CD14-positive monocyte (primary cell): Measurements from ENCODE around the gene ZNF789. TPM values are rescaled to one million over a fixed set of nuclear protein-coding genes. Genes with fewer than 3 reads are reported as not detected.
A peak's percentile ranks its signal among the peaks of the same experiment; 100 is the strongest.

Experiments
- DNase-seq, 3 donors: peaks; one replicate each; pipeline ENCODE4 v3.0.0-alpha.2; 2011 to 2022
- H2AFZ ChIP-seq: 2 replicates; pipeline ENCODE4 v1.6.0; 2012; ENCODE audit warnings: mild to moderate bottlenecking, low read depth, low read length, inconsistent platforms; ENCODE audit not compliant: insufficient read depth, poor library complexity, severe bottlenecking
- H3K27ac ChIP-seq, 2 donors: 1 replicate in 1 of 2; 2 replicates in 1 of 2; pipeline ENCODE4 v1.5.1; 2012 to 2013; ENCODE audit warnings: low read length in 2 of 2, control low read depth in 1 of 2, inconsistent platforms in 1 of 2, low read depth in 1 of 2, mild to moderate bottlenecking in 1 of 2
- H3K27me3 ChIP-seq, 2 donors: one replicate each; pipeline versions ENCODE4 v1.6.0 to v1.6.1; 2011 to 2013; ENCODE audit warnings: low read length in 2 of 2; ENCODE audit not compliant: control insufficient read depth in 2 of 2, insufficient read depth in 2 of 2
- H3K36me3 ChIP-seq, 2 donors: replicated peaks in 1 of 2; 1 replicate in 1 of 2; 2 replicates in 1 of 2; pipeline versions ENCODE4 v1.5.1 to v1.6.1; 2012 to 2013; ENCODE audit warnings: low read length in 2 of 2, control low read depth in 1 of 2, inconsistent platforms in 1 of 2, mild to moderate bottlenecking in 1 of 2; ENCODE audit not compliant: insufficient read depth in 2 of 2, control insufficient read depth in 1 of 2
- H3K4me1 ChIP-seq, 2 donors: 1 replicate in 1 of 2; 2 replicates in 1 of 2; pipeline versions ENCODE4 v1.5.1 to v1.6.1; 2012 to 2013; ENCODE audit warnings: low read length in 2 of 2, control low read depth in 1 of 2, inconsistent platforms in 1 of 2, mild to moderate bottlenecking in 1 of 2, moderate library complexity in 1 of 2; ENCODE audit not compliant: insufficient read depth in 2 of 2, control insufficient read depth in 1 of 2
- H3K4me2 ChIP-seq: replicated peaks from 2 replicates; pipeline ENCODE3; 2012; ENCODE audit warnings: low read length, moderate library complexity, mild to moderate bottlenecking; ENCODE audit not compliant: poor library complexity, severe bottlenecking; ENCODE audit errors: extremely low read depth
- H3K4me3 ChIP-seq, 3 experiments: fragments of 200-600 bp in 1 of 3; sonication (generic) in 1 of 3; replicated peaks in 1 of 3; 1 replicate in 2 of 3; 2 replicates in 1 of 3; pipeline ENCODE4 v1.5.1; 2011 to 2013; ENCODE audit warnings: low read length in 3 of 3, mild to moderate bottlenecking in 3 of 3, control low read depth in 2 of 3, low read depth in 2 of 3, inconsistent platforms in 1 of 3, moderate library complexity in 1 of 3
- H3K79me2 ChIP-seq: 2 replicates; pipeline ENCODE4 v1.6.0; 2012; ENCODE audit warnings: mild to moderate bottlenecking, control low read depth, inconsistent platforms, low read length, moderate library complexity; ENCODE audit not compliant: insufficient read depth
- H3K9ac ChIP-seq: 2 replicates; pipeline ENCODE4 v1.6.0; 2017; ENCODE audit warnings: low read length, mild to moderate bottlenecking; ENCODE audit not compliant: insufficient read depth, poor library complexity, severe bottlenecking
- H3K9me3 ChIP-seq, 2 donors: replicated peaks in 1 of 2; 1 replicate in 1 of 2; 2 replicates in 1 of 2; pipeline versions ENCODE4 v1.5.1 to v1.6.1; 2012 to 2013; ENCODE audit warnings: low read length in 2 of 2, control low read depth in 1 of 2; ENCODE audit not compliant: control insufficient read depth in 1 of 2, insufficient read depth in 1 of 2
- H4K20me1 ChIP-seq: 2 replicates; pipeline ENCODE4 v1.6.0; 2012; ENCODE audit warnings: mild to moderate bottlenecking, low read length, control low read depth, moderate library complexity; ENCODE audit not compliant: insufficient read depth
- H3K27ac Mint-ChIP-seq, 7 donors: one replicate each; pipeline ENCODE4 v1.8.0; 2020; ENCODE audit warnings: mild to moderate bottlenecking in 7 of 7, mixed read lengths in 7 of 7, moderate library complexity in 6 of 7, inconsistent platforms in 2 of 7
- H3K27me3 Mint-ChIP-seq, 3 donors: one replicate each; pipeline ENCODE4 v1.8.0; 2021 to 2022; ENCODE audit warnings: low read depth in 3 of 3, mild to moderate bottlenecking in 3 of 3, mixed read lengths in 3 of 3, moderate library complexity in 3 of 3, inconsistent platforms in 1 of 3
- H3K36me3 Mint-ChIP-seq, 2 donors: one replicate each; pipeline ENCODE4 v1.8.0; 2020; ENCODE audit warnings: mixed read lengths in 2 of 2, inconsistent platforms in 1 of 2, mild to moderate bottlenecking in 1 of 2
- H3K4me1 Mint-ChIP-seq: one replicate; pipeline ENCODE4 v1.8.0; 2020; ENCODE audit warnings: mild to moderate bottlenecking, mixed read lengths
- H3K4me3 Mint-ChIP-seq, 2 donors: one replicate each; pipeline ENCODE4 v1.8.0; 2020; ENCODE audit warnings: mild to moderate bottlenecking in 2 of 2, mixed read lengths in 2 of 2, moderate library complexity in 1 of 2
- H3K9me3 Mint-ChIP-seq, 7 donors: one replicate each; pipeline ENCODE4 v1.8.0; 2020 to 2022; ENCODE audit warnings: mixed read lengths in 7 of 7, mild to moderate bottlenecking in 6 of 7, moderate library complexity in 6 of 7, inconsistent platforms in 2 of 7
- CTCF ChIP-seq: fragments of 200-600 bp; IDR thresholded peaks from one replicate; pipeline ENCODE4 v1.8.0; 2022; ENCODE audit warnings: antibody characterized with exemption, mild to moderate bottlenecking
- WGBS: methylation state at CpG from one replicate; pipeline ENCODE4 v1.1.5; 2013; ENCODE audit warnings: missing lambda C conversion rate; ENCODE audit not compliant: insufficient coverage; 5-methylcytosine and 5-hydroxymethylcytosine counted together
- intact Hi-C, 2 donors: fragments of 100-400 bp; cut with micrococcal nuclease; formaldehyde crosslinking; loops; one replicate each; pipeline versions ENCODE4 v1.15.0 to v1.15.1; 2023
- polyA plus RNA-seq, 3 donors: library from polyadenylated mRNA; depleted of rRNA in 1 of 3; unstranded in 2 of 3; stranded (reverse) in 1 of 3; fragments of 300-500 nt in 2 of 3; fragments of >200 nt in 1 of 3; fragmentation: Illumina TruSeq in 2 of 3; gene quantifications; 1 replicate in 2 of 3; 2 replicates in 1 of 3; pipeline ENCODE4 v1.2.3, GENCODE V29; 2012 to 2021

The ZNF789 gene
- polyA plus RNA-seq, 3 donors: 1.8 to 10.4 (median 2.5) TPM

GRCh38 chr7:99433158-99433557 lies 39.5 kb upstream of the ZNF789 start:
- Histone ChIP-seq H3K27me3 (no peaks in the 10 kb centered on the region), H3K4me1 (peaks cover 7 to 10% of the 10 kb centered on the region in 2 donors), H3K79me2 (peaks cover 8% of the 10 kb centered on the region), H3K4me3 (no peak overlapping the region), H3K36me3 (peaks cover 59 to 66% of the 10 kb centered on the region in 2 donors), H2AFZ (no peak overlapping the region), H3K9me3 (no peaks in the 10 kb centered on the region), H3K4me2 (no peak overlapping the region), H3K27ac (no peak overlapping the region), H3K9ac (no peak overlapping the region), H4K20me1 (no peaks in the 10 kb centered on the region)
- intact Hi-C loops: no loop called here
- no peak overlapping the region for H3K4me3 Mint-ChIP-seq
- H3K4me1 Mint-ChIP-seq: peaks cover 11% of the 10 kb centered on the region
- no peak for TF ChIP-seq CTCF
- no peaks in the 10 kb centered on the region for H3K27me3 Mint-ChIP-seq
- peaks cover 51 to 61% of the 10 kb centered on the region in 2 donors for H3K36me3 Mint-ChIP-seq
- no peak for DNase-seq
- no CpG with 5 or more reads among the region's 9 CpGs for WGBS
- no peaks in the 10 kb centered on the region for H3K9me3 Mint-ChIP-seq
- H3K27ac Mint-ChIP-seq: peak overlapping the region in 1 of 7 donors; percentile 6

GRCh38 chr7:99437946-99438572 lies 34.6 kb upstream of the ZNF789 start:
- peak overlapping the region; percentile 88 to 96 (median 95) for H3K27ac Mint-ChIP-seq
- intact Hi-C loops: no loop called here
- peak overlapping the region; percentile 96 to 98 for H3K4me3 Mint-ChIP-seq
- no peaks in the 10 kb centered on the region for H3K27me3 ChIP-seq
- H3K9me3 Mint-ChIP-seq: no peaks in the 10 kb centered on the region
- peaks cover 11% of the 10 kb centered on the region for H4K20me1 ChIP-seq
- no peaks in the 10 kb centered on the region for H3K27me3 Mint-ChIP-seq
- peaks cover 22 to 32% of the 10 kb centered on the region in 2 donors for H3K36me3 ChIP-seq
- no peaks in the 10 kb centered on the region for H3K9me3 ChIP-seq
- peaks cover 21 to 23% of the 10 kb centered on the region in 2 donors for H3K4me1 ChIP-seq
- H3K4me3 ChIP-seq: peak overlapping the region; percentile 59 to 84 (median 83)
- H3K9ac ChIP-seq: peak overlapping the region; percentile 87
- H3K79me2 ChIP-seq: peaks cover 35% of the 10 kb centered on the region
- H3K27ac ChIP-seq: peak overlapping the region; percentile 66 to 88
- peak overlapping the region; percentile 86 for H3K4me2 ChIP-seq
- no peak for DNase-seq
- 0% methylated on average over 10 of the region's 20 CpGs for WGBS
- peak overlapping the region; percentile 99 for H2AFZ ChIP-seq
- H3K36me3 Mint-ChIP-seq: peaks cover 20 to 40% of the 10 kb centered on the region in 2 donors
- TF ChIP-seq CTCF: no peak
- peaks cover 26% of the 10 kb centered on the region for H3K4me1 Mint-ChIP-seq
